Natural killer cell (primary cell): ENCODE measurements around the gene SLC9A4. TPM values are rescaled to one million over a fixed set of nuclear protein-coding genes. Genes with fewer than 3 reads are reported as not detected.

Experiments used
- ATAC-seq, 3 donors: fragments of 150-1000 bp in 2 of 3; fragments of 200-7000 bp in 1 of 3; cut with Tn5 transposase; 1 replicate in 1 of 3; 2 replicates in 2 of 3; pipeline ENCODE4 v1.10.0; 2021; ENCODE audit warnings: mild to moderate bottlenecking in 2 of 3, moderate library complexity in 2 of 3
- DNase-seq, 2 donors: peaks; one replicate each; pipeline versions ENCODE4 v3.0.0 to v3.0.0-alpha.2; 2013 to 2021; ENCODE audit warnings: mixed read lengths in 1 of 2
- H3K27ac ChIP-seq: one replicate; pipeline ENCODE4 v1.5.1; 2013; ENCODE audit warnings: mild to moderate bottlenecking, low read length
- H3K27me3 ChIP-seq: one replicate; pipeline ENCODE4 v1.6.1; 2013; ENCODE audit warnings: low read length; ENCODE audit not compliant: control insufficient read depth, insufficient read depth
- H3K36me3 ChIP-seq: one replicate; pipeline ENCODE4 v1.6.1; 2013; ENCODE audit warnings: low read length; ENCODE audit not compliant: control insufficient read depth, insufficient read depth
- H3K4me1 ChIP-seq: one replicate; pipeline ENCODE4 v1.6.1; 2013; ENCODE audit warnings: low read length; ENCODE audit not compliant: control insufficient read depth, insufficient read depth
- H3K4me3 ChIP-seq: one replicate; pipeline ENCODE4 v1.5.1; 2013; ENCODE audit warnings: low read length
- H3K9me3 ChIP-seq: one replicate; pipeline ENCODE4 v1.6.1; 2013; ENCODE audit warnings: low read length; ENCODE audit not compliant: control insufficient read depth, insufficient read depth
- H3K27ac Mint-ChIP-seq, 2 donors: one replicate each; pipeline ENCODE4 v1.8.0; 2022; ENCODE audit warnings: mild to moderate bottlenecking in 2 of 2, mixed read lengths in 2 of 2, moderate library complexity in 1 of 2
- H3K27me3 Mint-ChIP-seq, 2 donors: one replicate each; pipeline ENCODE4 v1.8.0; 2022; ENCODE audit warnings: low read depth in 2 of 2, mixed read lengths in 2 of 2
- H3K36me3 Mint-ChIP-seq: one replicate; pipeline ENCODE4 v1.8.0; 2022; ENCODE audit warnings: mixed read lengths
- H3K4me1 Mint-ChIP-seq, 2 donors: one replicate each; pipeline ENCODE4 v1.8.0; 2022; ENCODE audit warnings: mixed read lengths in 2 of 2
- H3K4me3 Mint-ChIP-seq: one replicate; pipeline ENCODE4 v1.8.0; 2022; ENCODE audit warnings: mild to moderate bottlenecking, moderate library complexity, mixed read lengths
- H3K9me3 Mint-ChIP-seq, 2 donors: one replicate each; pipeline ENCODE4 v1.8.0; 2022; ENCODE audit warnings: mixed read lengths in 2 of 2
- CTCF ChIP-seq: fragments of 200-600 bp; IDR thresholded peaks from one replicate; pipeline ENCODE4 v1.8.0; 2022; ENCODE audit warnings: antibody characterized with exemption
- WGBS: methylation state at CpG from one replicate; pipeline ENCODE4 v1.1.7; 2013; ENCODE audit warnings: missing lambda C conversion rate; ENCODE audit not compliant: insufficient coverage; 5-methylcytosine and 5-hydroxymethylcytosine counted together
- intact Hi-C: fragments of 100-400 bp; cut with micrococcal nuclease; formaldehyde crosslinking; loops from one replicate; pipeline ENCODE4 v1.14.2; 2022
- total RNA-seq, 4 donors: library from RNA; stranded (reverse); fragments of 120-200 nt in 1 of 4; gene quantifications; one replicate each; pipeline versions ENCODE4 v1.2.3 to v1.2.4, GENCODE V29; 2013 to 2022

SLC9A4 gene
- total RNA-seq, 3 donors from 2014 or later (not counting 1 experiment from before 2014, with no cell fraction given): 0.19 to 0.38 TPM; not detected in 1

- Histone ChIP-seq H3K27ac (no peak overlapping the region), H3K9me3 (no peaks in the 10 kb centered on the region), H3K4me1 (peaks cover 33% of the 10 kb centered on the region), H3K27me3 (no peaks in the 10 kb centered on the region), H3K36me3 (no peaks in the 10 kb centered on the region), H3K4me3 (no peak overlapping the region)
- DNase-seq (no peak), ATAC-seq (no peak)
- Mint-ChIP-seq H3K27me3 (no peaks in the 10 kb centered on the region), H3K9me3 (no peaks in the 10 kb centered on the region), H3K36me3 (no peaks in the 10 kb centered on the region), H3K4me3 (no peak overlapping the region), H3K4me1 (peaks cover 36 to 51% of the 10 kb centered on the region in 2 donors), H3K27ac (no peak overlapping the region)
- no peak for TF ChIP-seq CTCF
- intact Hi-C loops: no loop called here
These were observed 54.1 kb downstream of the SLC9A4 start for GRCh38 chr2:102527086-102527485.

GRCh38 chr2:102538491-102538890, 65.5 kb downstream of the SLC9A4 start:
- H3K36me3 ChIP-seq: no peaks in the 10 kb centered on the region
- H3K27ac Mint-ChIP-seq: no peak overlapping the region
- ATAC-seq (no peak), DNase-seq (no peak)
- H3K27ac ChIP-seq: no peak overlapping the region
- no peak for TF ChIP-seq CTCF
- no peaks in the 10 kb centered on the region for H3K36me3 Mint-ChIP-seq
- no peak overlapping the region for H3K4me3 Mint-ChIP-seq
- H3K9me3 ChIP-seq: no peaks in the 10 kb centered on the region
- H3K4me1 Mint-ChIP-seq: peaks cover 16 to 17% of the 10 kb centered on the region in 2 donors
- H3K27me3 ChIP-seq: no peaks in the 10 kb centered on the region
- H3K4me3 ChIP-seq: no peak overlapping the region
- peaks cover 0 to 2% of the 10 kb centered on the region in 2 donors for H3K9me3 Mint-ChIP-seq
- H3K27me3 Mint-ChIP-seq: no peaks in the 10 kb centered on the region
- intact Hi-C loops: no loop called here
- no peaks in the 10 kb centered on the region for H3K4me1 ChIP-seq
- 47% methylated on average over 2 of the region's 2 CpGs for WGBS

GRCh38 chr2:102540882-102541281, 67.9 kb downstream of the SLC9A4 start:
- H3K27me3 Mint-ChIP-seq: no peaks in the 10 kb centered on the region
- peak overlapping the region in 1 of 2 donors; percentile 6 for H3K27ac Mint-ChIP-seq
- H3K36me3 Mint-ChIP-seq: no peaks in the 10 kb centered on the region
- H3K36me3 ChIP-seq: no peaks in the 10 kb centered on the region
- H3K4me1 Mint-ChIP-seq: peaks cover 16 to 17% of the 10 kb centered on the region in 2 donors
- H3K9me3 Mint-ChIP-seq: no peaks in the 10 kb centered on the region
- intact Hi-C loops: no loop called here
- no peaks in the 10 kb centered on the region for H3K4me1 ChIP-seq
- DNase-seq (no peak), ATAC-seq (no peak)
- H3K27me3 ChIP-seq: no peaks in the 10 kb centered on the region
- no peaks in the 10 kb centered on the region for H3K9me3 ChIP-seq
- no peak overlapping the region for H3K27ac ChIP-seq
- H3K4me3 ChIP-seq: no peak overlapping the region
- H3K4me3 Mint-ChIP-seq: no peak overlapping the region
- WGBS: 79% methylated on average over 3 of the region's 4 CpGs
- TF ChIP-seq CTCF: no peak

- H3K27ac ChIP-seq: no peak overlapping the region
- no peak for DNase-seq
- H3K4me3 Mint-ChIP-seq: no peak overlapping the region
These were observed 71.2 kb downstream of the SLC9A4 start for GRCh38 chr2:102544182-102544581.

More at GRCh38 chr2:102544182-102544581, 71.2 kb downstream of the SLC9A4 start:
- TF ChIP-seq CTCF: no peak
- Mint-ChIP-seq H3K36me3 (peaks cover 7% of the 10 kb centered on the region), H3K27ac (no peak overlapping the region), H3K27me3 (no peaks in the 10 kb centered on the region), H3K9me3 (peaks cover 6 to 8% of the 10 kb centered on the region in 2 donors), H3K4me1 (peaks cover 16 to 17% of the 10 kb centered on the region in 2 donors)
- Histone ChIP-seq H3K9me3 (peaks cover 2% of the 10 kb centered on the region), H3K4me3 (no peak overlapping the region), H3K27me3 (no peaks in the 10 kb centered on the region), H3K4me1 (no peaks in the 10 kb centered on the region), H3K36me3 (no peaks in the 10 kb centered on the region)
- WGBS: 93% methylated on average over 1 of the region's 1 CpG
- ATAC-seq: no peak
- intact Hi-C loops: no loop called here
